ENCODE results near the gene ERG28. TPM values are rescaled to one million over a fixed set of nuclear protein-coding genes. Genes with fewer than 3 reads are reported as not detected.

The ERG28 gene
- total RNA-seq, 4 donors from 2014 or later = 3.7 to 6.4 (median 4.7) TPM

DNA sequence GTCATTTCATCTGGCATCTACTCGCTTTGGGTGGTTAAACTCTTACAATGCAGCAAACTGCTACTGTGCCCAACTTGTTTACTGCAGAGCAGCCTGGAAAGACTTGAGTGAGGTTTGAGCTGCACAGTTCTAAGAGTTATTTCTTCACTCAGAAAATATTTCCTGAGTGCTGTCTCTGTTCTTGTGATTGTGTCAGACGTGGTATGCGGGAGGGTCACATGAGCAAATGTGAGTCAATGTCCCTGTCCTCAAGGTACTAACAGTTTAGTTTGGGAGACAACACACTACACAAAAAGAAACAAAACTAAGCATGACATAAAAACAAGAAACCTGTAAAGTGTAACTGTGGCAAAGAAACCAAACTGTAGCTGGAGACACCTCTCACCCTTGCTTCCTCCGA is 49.8 kb downstream of the ERG28 start:
- in situ Hi-C loops (cut with MboI; ENCODE audit: low sequenced_read_pairs in 4 of 4) = no loop called here
- Histone ChIP-seq H3K4me3 (no peak overlapping the region), H3K4me1 (peaks cover 17 to 19% of the 10 kb centered on the region in 2 donors), H3K36me3 (no peaks in the 10 kb centered on the region), H3K9me3 (no peaks in the 10 kb centered on the region), H3K27me3 (no peaks in the 10 kb centered on the region), H3K27ac (peak overlapping the region; percentile 49 to 59 (median 54))
- no peak for TF ChIP-seq POLR2A (IDR thresholded peaks at IDR 0.05)
- TF ChIP-seq, protein P1, sequence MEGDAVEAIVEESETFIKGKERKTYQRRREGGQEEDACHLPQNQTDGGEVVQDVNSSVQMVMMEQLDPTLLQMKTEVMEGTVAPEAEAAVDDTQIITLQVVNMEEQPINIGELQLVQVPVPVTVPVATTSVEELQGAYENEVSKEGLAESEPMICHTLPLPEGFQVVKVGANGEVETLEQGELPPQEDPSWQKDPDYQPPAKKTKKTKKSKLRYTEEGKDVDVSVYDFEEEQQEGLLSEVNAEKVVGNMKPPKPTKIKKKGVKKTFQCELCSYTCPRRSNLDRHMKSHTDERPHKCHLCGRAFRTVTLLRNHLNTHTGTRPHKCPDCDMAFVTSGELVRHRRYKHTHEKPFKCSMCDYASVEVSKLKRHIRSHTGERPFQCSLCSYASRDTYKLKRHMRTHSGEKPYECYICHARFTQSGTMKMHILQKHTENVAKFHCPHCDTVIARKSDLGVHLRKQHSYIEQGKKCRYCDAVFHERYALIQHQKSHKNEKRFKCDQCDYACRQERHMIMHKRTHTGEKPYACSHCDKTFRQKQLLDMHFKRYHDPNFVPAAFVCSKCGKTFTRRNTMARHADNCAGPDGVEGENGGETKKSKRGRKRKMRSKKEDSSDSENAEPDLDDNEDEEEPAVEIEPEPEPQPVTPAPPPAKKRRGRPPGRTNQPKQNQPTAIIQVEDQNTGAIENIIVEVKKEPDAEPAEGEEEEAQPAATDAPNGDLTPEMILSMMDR (IDR thresholded peaks at IDR 0.05 in 4 of 5, conservative IDR thresholded peaks at IDR 0.05 in 1 of 5) = no peak
- ATAC-seq (peak; percentile 80 to 81), DNase-seq (peak; percentile 31 to 34)
- intact Hi-C loops (cut with DNase I; ENCODE audit: low total_unique reads) = loop anchor here (2.0 kb wide), 1 partner anchor 30 kb away; no protein-coding TSS in a partner anchor

- intact Hi-C loops (cut with DNase I; ENCODE audit: low total_unique reads) = loop anchor here (2.0 kb wide), 1 partner anchor 29 kb away; no protein-coding TSS in a partner anchor
- H3K4me1 ChIP-seq = peaks cover 17 to 19% of the 10 kb centered on the region in 2 donors
Observed at GRCh38 chr14:75609606-75610475, 50.8 kb downstream of the ERG28 start.

DNA sequence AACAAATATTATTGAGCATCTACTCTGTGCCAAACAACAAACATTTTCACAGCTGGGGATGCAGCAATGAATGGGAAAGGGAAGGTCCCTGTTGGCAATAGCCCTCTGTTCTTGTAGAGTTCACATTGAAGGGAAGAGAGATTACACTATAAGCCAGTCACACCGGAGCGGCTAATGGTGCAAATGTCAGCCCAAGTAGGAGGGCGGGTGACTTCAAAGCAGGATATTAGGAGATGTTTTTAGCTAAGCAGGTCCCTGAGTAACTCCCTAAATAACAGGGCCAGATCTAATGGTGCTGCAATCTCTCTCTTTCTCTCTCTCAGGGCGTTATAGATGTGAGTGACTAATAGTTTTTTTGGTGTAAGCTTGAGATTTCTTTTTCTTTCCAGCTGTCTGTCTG is 51.6 kb downstream of the ERG28 start:
- in situ Hi-C loops (cut with MboI; ENCODE audit: low sequenced_read_pairs in 4 of 4) = no loop called here
- intact Hi-C loops (cut with DNase I; ENCODE audit: low total_unique reads) = no loop called here
- Histone ChIP-seq H3K27ac (peak overlapping the region in 1 of 4 donors; percentile 32), H3K9me3 (no peaks in the 10 kb centered on the region), H3K4me1 (peaks cover 17 to 19% of the 10 kb centered on the region in 2 donors), H3K27me3 (no peaks in the 10 kb centered on the region), H3K36me3 (no peaks in the 10 kb centered on the region), H3K4me3 (no peak overlapping the region)
- DNase-seq = no peak
- TF ChIP-seq, protein P1 (IDR thresholded peaks at IDR 0.05 in 4 of 5, conservative IDR thresholded peaks at IDR 0.05 in 1 of 5) = no peak
- TF ChIP-seq POLR2A (IDR thresholded peaks at IDR 0.05) = no peak
- no peak for ATAC-seq

More at GRCh38 chr14:75609606-75610475, 50.8 kb downstream of the ERG28 start:
- ATAC-seq (peak; percentile 73 to 76), DNase-seq (peak; percentile 15 to 34)
- Histone ChIP-seq H3K4me3 (no peak overlapping the region), H3K36me3 (no peaks in the 10 kb centered on the region), H3K9me3 (no peaks in the 10 kb centered on the region), H3K27me3 (no peaks in the 10 kb centered on the region), H3K27ac (peak overlapping the region in 3 of 4 donors; percentile 32 to 55 (median 49))
- TF ChIP-seq, protein P1 (IDR thresholded peaks at IDR 0.05 in 4 of 5, conservative IDR thresholded peaks at IDR 0.05 in 1 of 5) = no peak
- TF ChIP-seq POLR2A (IDR thresholded peaks at IDR 0.05) = no peak
- in situ Hi-C loops (cut with MboI; ENCODE audit: low sequenced_read_pairs in 4 of 4) = no loop called here

DNA sequence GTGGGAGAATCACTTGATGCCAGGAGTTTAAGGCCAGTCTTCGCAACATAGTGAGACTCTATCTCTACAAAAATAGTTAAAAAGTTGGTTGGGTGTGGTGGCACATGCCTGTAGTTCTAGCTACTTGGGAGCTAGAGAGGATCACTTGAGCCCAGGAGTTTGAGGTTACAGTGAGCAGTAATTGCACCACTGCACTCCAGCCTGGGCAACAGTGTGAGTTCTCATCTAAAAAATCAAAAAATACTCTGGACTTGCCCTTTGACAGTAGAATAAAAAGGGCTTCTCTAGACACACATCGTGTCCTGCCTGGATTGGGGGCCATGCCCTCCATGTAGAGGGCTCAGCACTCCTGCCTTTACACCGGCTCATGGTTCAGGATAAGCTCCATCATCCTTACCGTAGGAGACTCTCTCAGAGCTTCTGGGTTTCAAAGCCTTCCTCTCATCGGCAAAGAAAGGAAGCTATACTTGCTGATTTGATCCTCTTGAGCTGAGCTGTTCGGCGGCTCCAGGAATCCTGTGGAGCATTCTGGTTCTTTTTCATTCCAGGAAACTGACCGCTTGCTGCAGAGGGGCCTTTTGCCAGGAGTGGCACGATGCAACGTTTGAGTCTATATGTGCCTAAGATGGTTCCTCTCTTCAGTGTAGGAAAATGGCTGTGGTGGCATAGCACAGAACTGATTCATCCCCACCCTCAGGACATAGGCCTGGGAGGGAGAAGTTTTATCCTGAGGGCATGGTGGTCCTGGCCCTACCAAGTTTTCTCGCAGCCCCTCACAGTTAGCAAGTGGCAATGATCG is 52.6 kb downstream of the ERG28 start:
- Histone ChIP-seq H3K4me3 (no peak overlapping the region), H3K27me3 (no peaks in the 10 kb centered on the region), H3K27ac (no peak overlapping the region), H3K4me1 (peaks cover 17 to 19% of the 10 kb centered on the region in 2 donors), H3K9me3 (no peaks in the 10 kb centered on the region), H3K36me3 (no peaks in the 10 kb centered on the region)
- in situ Hi-C loops (cut with MboI; ENCODE audit: low sequenced_read_pairs in 4 of 4) = no loop called here
- ATAC-seq (no peak), DNase-seq (no peak)
- TF ChIP-seq POLR2A (IDR thresholded peaks at IDR 0.05) = no peak
- intact Hi-C loops (cut with DNase I; ENCODE audit: low total_unique reads) = no loop called here

GRCh38 chr14:75607044-75607443 is 53.6 kb downstream of the ERG28 start:
- Histone ChIP-seq H3K4me1 (peaks cover 17 to 19% of the 10 kb centered on the region in 2 donors), H3K27me3 (no peaks in the 10 kb centered on the region), H3K27ac (no peak overlapping the region), H3K36me3 (no peaks in the 10 kb centered on the region), H3K9me3 (no peaks in the 10 kb centered on the region), H3K4me3 (no peak overlapping the region)
- DNase-seq (no peak), ATAC-seq (no peak)
- in situ Hi-C loops (cut with MboI; ENCODE audit: low sequenced_read_pairs in 4 of 4) = no loop called here
- TF ChIP-seq, protein P1 (IDR thresholded peaks at IDR 0.05 in 4 of 5, conservative IDR thresholded peaks at IDR 0.05 in 1 of 5) = no peak
- no peak for TF ChIP-seq POLR2A (IDR thresholded peaks at IDR 0.05)
- intact Hi-C loops (cut with DNase I; ENCODE audit: low total_unique reads) = no loop called here

All from gastrocnemius medialis (tissue), 4 donors.